K562 (cell line): Measurements from ENCODE around the gene ZGLP1. TPM values are rescaled to one million over a fixed set of nuclear protein-coding genes. Genes with fewer than 3 reads are reported as not detected.

Experiments used
- ATAC-seq: fragments of 200-7000 bp; cut with Tn5 transposase; 3 replicates; pipeline ENCODE4 v1.9.1; 2020; ENCODE audit warnings: moderate library complexity
- BruUV-seq: library from RNA; stranded (reverse); fragments of 400-500 nt; replicated peaks from 2 replicates; lab custom pipeline; 2021; lab: Mats Ljungman, UMichigan
- CTCF ChIA-PET: fragments of 300-600 bp; formaldehyde crosslinking; extraction: SDS; loops from one replicate; lab custom pipeline; 2021; ENCODE audit warnings: low intra/inter-chr PET ratio; lab: Yijun Ruan, JAX
- POLR2A ChIA-PET: fragments of 300-600, 350-650 bp; sonication (Branson Sonifier 250); formaldehyde crosslinking; extraction: SDS; loops from one replicate; lab custom pipeline; 2021; ENCODE audit warnings: antibody characterized with exemption, inconsistent platforms; lab: Yijun Ruan, JAX
- DNase-seq, 4 experiments: peaks; one replicate each; pipeline versions ENCODE4 v3.0.0 to v3.0.0-alpha.2; 2011 to 2018; ENCODE audit warnings: low spot score in 3 of 4, mixed read lengths in 3 of 4; ENCODE audit errors: extremely low read depth in 1 of 4
- FAIRE-seq: peaks from 2 replicates; lab custom pipeline; 2011; peaks lifted over from hg19 to GRCh38; lab: Jason Lieb, UNC
- H2AFZ ChIP-seq: 2 replicates; pipeline ENCODE4 v1.6.0; 2011; ENCODE audit warnings: low read depth, low read length, control low read depth, inconsistent platforms
- H3K27ac ChIP-seq: fragments of 200-600 bp; 3 replicates; pipeline ENCODE4 v1.8.0; 2011; ENCODE audit warnings: low read depth, mild to moderate bottlenecking, control low read depth, inconsistent platforms, low read length, moderate library complexity, mixed read lengths; ENCODE audit errors: extremely low read depth
- H3K27me3 ChIP-seq, 2 experiments: fragments of 300-600 bp in 1 of 2; 2 replicates in 1 of 2; 3 replicates in 1 of 2; pipeline versions ENCODE4 v1.6.0 to v1.8.0; 2011; ENCODE audit warnings: inconsistent platforms in 2 of 2, low read length in 2 of 2, mild to moderate bottlenecking in 1 of 2, mixed read lengths in 1 of 2, moderate library complexity in 1 of 2; ENCODE audit not compliant: control insufficient read depth in 2 of 2, insufficient read depth in 2 of 2
- H3K36me3 ChIP-seq: fragments of 300-600 bp; 3 replicates; pipeline ENCODE4 v1.8.0; 2011; ENCODE audit warnings: mild to moderate bottlenecking, low read length, inconsistent platforms; ENCODE audit not compliant: control insufficient read depth, insufficient read depth
- H3K4me1 ChIP-seq, 2 experiments: fragments of 200-600 bp in 1 of 2; replicated peaks in 1 of 2; 2 replicates in 1 of 2; 3 replicates in 1 of 2; pipeline versions ENCODE4 v1.5.1 to v1.8.0; 2011; ENCODE audit warnings: inconsistent platforms in 2 of 2, low read length in 2 of 2, mild to moderate bottlenecking in 1 of 2, mixed read lengths in 1 of 2, moderate library complexity in 1 of 2; ENCODE audit not compliant: control insufficient read depth in 2 of 2, insufficient read depth in 2 of 2
- H3K4me2 ChIP-seq: 2 replicates; pipeline ENCODE4 v1.6.1; 2011; ENCODE audit warnings: low read length, control low read depth, inconsistent platforms, mixed read lengths; ENCODE audit not compliant: insufficient read depth
- H3K4me3 ChIP-seq: fragments of 200-600 bp; sonication (generic), shearing (Covaris generic); 2 replicates; pipeline ENCODE4 v1.5.1; 2016; ENCODE audit warnings: control low read depth, inconsistent platforms
- H3K79me2 ChIP-seq: fragments of 200-600 bp; 3 replicates; pipeline ENCODE4 v1.8.0; 2011; ENCODE audit warnings: low read length, inconsistent platforms; ENCODE audit not compliant: control insufficient read depth, insufficient read depth
- H3K9ac ChIP-seq, 2 experiments: 2 replicates each; pipeline versions ENCODE4 v1.6.0 to v1.6.1; 2011; ENCODE audit warnings: low read depth in 2 of 2, low read length in 2 of 2, control low read depth in 1 of 2, inconsistent platforms in 1 of 2, mild to moderate bottlenecking in 1 of 2, mixed read lengths in 1 of 2; ENCODE audit not compliant: insufficient read depth in 1 of 2
- H3K9me1 ChIP-seq: one replicate; pipeline ENCODE4 v1.6.0; 2011; ENCODE audit warnings: inconsistent platforms, mild to moderate bottlenecking, low read length, moderate library complexity; ENCODE audit not compliant: control insufficient read depth, insufficient read depth
- H3K9me3 ChIP-seq: replicated peaks from 2 replicates; pipeline ENCODE4 v1.5.1; 2011; ENCODE audit warnings: low read depth, low read length, inconsistent platforms; ENCODE audit not compliant: control insufficient read depth, insufficient read depth
- H4K20me1 ChIP-seq: replicated peaks from 2 replicates; pipeline ENCODE4 v1.6.1; 2011; ENCODE audit warnings: low read length, inconsistent platforms, mixed read lengths; ENCODE audit not compliant: control insufficient read depth, insufficient read depth
- CREBBP ChIP-seq: IDR thresholded peaks from one replicate; pipeline ENCODE4 v1.6.1; 2012; ENCODE audit warnings: low read depth, mild to moderate bottlenecking, control low read depth, inconsistent platforms, low read length
- FOXA3 ChIP-seq, 2 experiments: fragments of 450-650 bp in 1 of 2; sonication (generic) in 1 of 2; formaldehyde crosslinking; IDR thresholded peaks in 1 of 2; conservative IDR thresholded peaks in 1 of 2; 2 replicates each; pipeline versions ENCODE4 v1.4.0 to v1.8.0; 2020 to 2022; ENCODE audit warnings: mild to moderate bottlenecking in 2 of 2, missing genetic modification reagents in 1 of 2
- FOXJ2 ChIP-seq: fragments of 200-800 bp; sonication (Bioruptor generic); IDR thresholded peaks from 2 replicates; pipeline ENCODE4 v1.6.1; 2016; ENCODE audit warnings: missing genetic modification characterization, missing compliant biosample characterization
- FOXK1 ChIP-seq: sonication (generic); formaldehyde crosslinking; IDR thresholded peaks from 2 replicates; pipeline ENCODE4 v1.8.0; 2022; ENCODE audit warnings: missing genetic modification reagents, mild to moderate bottlenecking, borderline replicate concordance
- GTF2E2 ChIP-seq: fragments of 200-800 bp; sonication (Bioruptor generic); IDR thresholded peaks from 2 replicates; pipeline ENCODE4 v1.6.1; 2016; ENCODE audit warnings: missing genetic modification characterization, missing compliant biosample characterization
- HNRNPUL1 ChIP-seq: fragments of 200-400 bp; formaldehyde crosslinking; IDR thresholded peaks from 2 replicates; pipeline ENCODE4 v1.6.1; 2017; ENCODE audit warnings: low read length
- MLLT1 ChIP-seq, 2 experiments: fragments of 450-650 bp; IDR thresholded peaks; 2 replicates each; pipeline ENCODE4 v1.6.1; 2016
- NRF1 ChIP-seq, 2 experiments: fragments of 450-650 bp; IDR thresholded peaks in 1 of 2; conservative IDR thresholded peaks in 1 of 2; 2 replicates each; pipeline ENCODE4 v1.6.1; 2014; ENCODE audit warnings: mild to moderate bottlenecking in 2 of 2
- POLR2G ChIP-seq: fragments of 200-400 bp; formaldehyde crosslinking; IDR thresholded peaks from 2 replicates; pipeline ENCODE4 v1.6.1; 2017; ENCODE audit warnings: low read depth, mild to moderate bottlenecking, antibody characterized with exemption, low read length, moderate library complexity
- ZHX1 ChIP-seq: fragments of 150-350 bp; conservative IDR thresholded peaks from 2 replicates; pipeline ENCODE4 v1.6.1; 2014; ENCODE audit warnings: low read length
- ZNF239 ChIP-seq: fragments of 250-450 bp; sonication (Bioruptor Pico); IDR thresholded peaks from 2 replicates; pipeline ENCODE4 v1.4.0; 2020; ENCODE audit warnings: mild to moderate bottlenecking
- WGBS: fragments of 100-300 bp; shearing (Covaris generic); methylation state at CpG from one replicate; pipeline ENCODE4 v1.1.6; 2016; ENCODE audit warnings: low coverage, mixed read lengths; ENCODE audit not compliant: insufficient coverage; ENCODE audit errors: missing lambda C conversion rate; 5-methylcytosine and 5-hydroxymethylcytosine counted together
- in situ Hi-C: fragments of 300-500 bp; cut with MboI; formaldehyde crosslinking; loops from 4 replicates; pipeline ENCODE4 v1.15.0; 2018; ENCODE audit warnings: inconsistent platforms, mixed read lengths
- intact Hi-C: fragments of 100-400 bp; cut with micrococcal nuclease; formaldehyde crosslinking; loops from 2 replicates; pipeline ENCODE4 v1.14.2; 2022
- polyA plus RNA-seq, 8 experiments: library from polyadenylated mRNA; depleted of rRNA in 4 of 8; stranded (reverse) in 5 of 8; unstranded in 3 of 8; fragments of >200 nt; fragmentation: Nextera tagmentation in 2 of 8; fragmentation: Illumina TruSeq in 1 of 8; extraction: Ambion mirVana in 2 of 8; extraction: Trizol in 1 of 8; gene quantifications; 2 replicates each; pipeline versions ENCODE4 v1.2.1 to v1.2.3, GENCODE V29; 2011 to 2014; ENCODE audit warnings: inconsistent platforms in 1 of 8, missing spikeins in 1 of 8
- total RNA-seq, 7 experiments: library from RNA; depleted of rRNA in 6 of 7; stranded (reverse); fragments of >200 nt in 6 of 7; fragmentation: Illumina TruSeq in 2 of 7; extraction: Trizol in 2 of 7; gene quantifications; 2 replicates each; pipeline versions ENCODE4 v1.2.1 to v1.2.3, GENCODE V29; 2011 to 2021; ENCODE audit warnings: low replicate concordance in 1 of 7

Gene ZGLP1
- total and polyA plus RNA-seq, 9 of the 15 experiments (the other 6 are each of a cell fraction or from before 2014, with no cell fraction given) = 0.24 to 4.5 (median 2.2) TPM

- CTCF ChIA-PET = interaction anchor here (0.6 kb wide), 1 partner anchor 18 kb away, joined by 3 read pairs; no protein-coding TSS in a partner anchor
These were observed 46.8 kb upstream of the ZGLP1 start for GRCh38 chr19:10356431-10356830.

DNA sequence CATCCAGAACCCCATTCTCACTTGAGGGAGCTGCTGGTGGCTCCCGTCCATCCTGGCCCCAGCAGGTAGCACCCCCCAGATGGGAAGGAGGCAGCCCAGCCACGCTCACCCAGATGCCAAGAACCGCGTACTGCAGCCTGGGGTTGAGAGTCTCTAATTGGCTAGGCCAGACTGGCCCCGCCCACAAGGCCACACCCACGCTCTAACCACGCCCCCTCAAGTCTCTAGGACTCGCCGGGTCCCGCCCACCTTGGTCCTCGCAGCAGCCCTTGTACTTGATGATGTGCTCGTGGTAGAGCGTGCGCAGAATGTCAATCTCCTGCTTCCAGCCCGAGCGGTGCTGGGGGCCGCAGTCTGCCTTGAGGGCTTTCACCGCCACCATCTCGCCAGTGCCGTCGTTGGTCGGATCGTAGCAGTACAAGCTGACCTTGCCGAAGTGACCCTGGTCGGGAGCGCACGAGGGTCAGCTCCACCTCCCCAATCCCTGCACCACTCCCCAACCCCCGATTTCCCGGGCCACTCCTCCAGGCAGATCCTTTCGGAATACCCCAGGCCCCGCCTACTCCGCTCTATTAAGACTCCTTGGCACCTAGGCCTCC, 44.3 kb upstream of the ZGLP1 start:
- Histone ChIP-seq H3K4me3 (no peak overlapping the region), H3K27me3 (no peaks in the 10 kb centered on the region), H4K20me1 (no peaks in the 10 kb centered on the region), H3K9me3 (no peaks in the 10 kb centered on the region), H3K4me1 (peaks cover 0 to 26% of the 10 kb centered on the region in 2 experiments; a peak in 2 of 5 replicates), H3K36me3 (peaks cover 67% of the 10 kb centered on the region; the same call in 2 of the 3 replicates), H3K79me2 (no peaks in the 10 kb centered on the region), H2AFZ (no peak overlapping the region), H3K9me1 (no peaks in the 10 kb centered on the region), H3K9ac (peak overlapping the region in 1 of 2 experiments; percentile 35; a peak in 1 of 4 replicates), H3K27ac (no peak overlapping the region), H3K4me2 (no peak overlapping the region)
- FAIRE-seq (peak; percentile 96), ATAC-seq (peak; percentile 99), DNase-seq (peak; percentile 78 to 89 (median 84))
- intact Hi-C loops (no loop called here), in situ Hi-C loops (no loop called here)
- BruUV-seq = no TSS peak
- CTCF ChIA-PET = no interaction called here
- POLR2A ChIA-PET = interaction anchor here (0.7 kb wide), 1 partner anchor 9 kb away, joined by 3 read pairs; no protein-coding TSS in a partner anchor
- 77% methylated on average over 28 of the region's 32 CpGs for WGBS
- TF ChIP-seq HNRNPUL1 (no peak), MLLT1 (IDR thresholded peaks at IDR 0.05) (peak in 1 of 2 experiments; percentile 25; a peak in 1 of 4 replicates), FOXA3 (CRISPR knock-in tag; conservative IDR thresholded peaks at IDR 0.05 in 1 of 2, IDR thresholded peaks at IDR 0.05 in 1 of 2) (0 out of 4 replicates have a peak, but pooled peaks of 1 of the 2 experiments have one; percentile 23), CREBBP (no peak), GTF2E2 (tag) (no peak), ZNF239 (no peak), ZHX1 (no peak), FOXK1 (CRISPR knock-in tag) (0 out of 2 replicates have a peak, but pooled peaks have one; percentile 32), NRF1 (conservative IDR thresholded peaks at IDR 0.05 in 1 of 2, IDR thresholded peaks at IDR 0.05 in 1 of 2) (peak; percentile 43 to 63; a peak in 3 of 4 replicates)

More at GRCh38 chr19:10356431-10356830, 46.8 kb upstream of the ZGLP1 start:
- H3K9me1 ChIP-seq = no peaks in the 10 kb centered on the region
- peaks cover 0 to 29% of the 10 kb centered on the region in 2 experiments; a peak in 2 of 5 replicates for H3K4me1 ChIP-seq
- no peaks in the 10 kb centered on the region for H3K9me3 ChIP-seq
- H3K4me2 ChIP-seq = no peak overlapping the region
- DNase-seq (peak in 1 of 4 experiments; percentile 3), ATAC-seq (no peak), FAIRE-seq (no peak)
- WGBS = 90% methylated on average over 12 of the region's 12 CpGs
- no peak overlapping the region for H2AFZ ChIP-seq
- no peaks in the 10 kb centered on the region for H4K20me1 ChIP-seq
- TF ChIP-seq FOXJ2 (tag) (no peak), POLR2G (peak; percentile 56)
- no peaks in the 10 kb centered on the region for H3K27me3 ChIP-seq
- H3K36me3 ChIP-seq = peaks cover 69% of the 10 kb centered on the region; the same call in 2 of the 3 replicates
- H3K9ac ChIP-seq = no peak overlapping the region; a peak in 1 of 4 replicates
- no peak overlapping the region for H3K4me3 ChIP-seq
- no TSS peak for BruUV-seq
- intact Hi-C loops = no loop called here
- in situ Hi-C loops = no loop called here
- no peak overlapping the region for H3K27ac ChIP-seq
- POLR2A ChIA-PET = interaction anchor here (0.6 to 1.2 kb wide), 2 partner anchors 23 to 50 kb away, joined by 3 to 5 read pairs; partner anchors contain the start of gene RAVER1
- no peaks in the 10 kb centered on the region for H3K79me2 ChIP-seq
